ENCODE data around the gene SAMD3.

- TF ChIP-seq EP300 (IDR thresholded peaks at IDR 0.05) (no peak), POLR2A (IDR thresholded peaks at IDR 0.05) (no peak)
Measured at GRCh38 chr6:130182466-130182865, 40.3 kb downstream of the SAMD3 start.
